Measurements from ENCODE around the gene COIL. TPM values are rescaled to one million over a fixed set of nuclear protein-coding genes. Genes with fewer than 3 reads are reported as not detected.

The COIL gene
- total RNA-seq, 1 experiment from 2014 or later = 31.2 TPM

DNA sequence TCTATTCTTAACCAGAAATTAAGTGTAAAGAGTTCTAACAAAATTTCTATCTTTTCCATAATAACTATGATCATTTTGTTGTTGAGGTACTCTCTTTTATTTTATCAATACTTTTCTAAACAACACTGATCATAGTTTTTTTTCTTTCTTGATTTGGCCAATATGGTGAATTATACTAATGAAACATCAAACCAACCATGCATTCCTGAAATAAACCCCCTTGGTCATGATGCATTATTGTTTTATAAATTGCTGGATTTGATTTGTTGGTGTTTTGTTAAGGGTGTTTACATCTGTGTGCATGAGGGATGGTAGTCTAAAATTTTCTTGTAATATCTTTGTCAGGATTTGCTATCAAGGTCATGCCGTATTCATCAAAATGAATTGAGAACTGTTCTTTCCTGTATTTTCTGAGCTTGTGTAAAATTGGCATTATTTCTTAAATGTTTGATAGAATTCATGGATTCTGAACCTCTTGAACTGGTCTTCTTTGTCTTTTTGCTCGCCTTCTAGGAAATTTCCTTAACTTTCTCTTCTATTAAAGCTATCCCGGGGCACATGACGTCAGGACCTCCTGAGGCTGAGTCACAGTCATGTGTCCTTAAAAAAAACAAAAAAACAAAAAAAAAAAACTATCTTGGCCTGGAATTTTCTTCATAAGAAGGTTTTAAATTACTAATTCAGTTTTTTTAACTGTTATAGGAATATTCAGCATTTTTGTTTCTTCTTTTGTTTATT, 43.1 kb downstream of the COIL start:
- Histone ChIP-seq H4K20me1 (ENCODE audit: insufficient read depth) (no peaks in the 10 kb centered on the region), H2AFZ (ENCODE audit: low read depth, low read length, poor library complexity, severe bottlenecking) (no peak overlapping the region), H3K27ac (ENCODE audit: low read depth, low read length) (no peak overlapping the region), H3K36me3 (ENCODE audit: control insufficient read depth in 1 of 2, insufficient read depth in 2 of 2, low read length in 2 of 2) (no peaks in the 10 kb centered on the region), H3K27me3 (ENCODE audit: insufficient read depth, low read length) (no peaks in the 10 kb centered on the region), H3K4me2 (ENCODE audit: low read length) (no peak overlapping the region), H3K9me3 (ENCODE audit: control insufficient read depth in 1 of 2, insufficient read depth in 1 of 2, low read depth in 1 of 2, low read length in 2 of 2) (peaks cover 0 to 10% of the 10 kb centered on the region in 2 experiments; a peak in 1 of 4 replicates), H3K4me1 (ENCODE audit: control insufficient read depth in 1 of 2, insufficient read depth in 2 of 2, low read length in 2 of 2) (peaks cover 18 to 35% of the 10 kb centered on the region in 2 experiments), H3K79me2 (ENCODE audit: insufficient read depth, low read length) (peaks cover 22% of the 10 kb centered on the region), H3K9me2 (ENCODE audit: insufficient read depth) (no peaks in the 10 kb centered on the region), H3K4me3 (replicated peaks in 1 of 2; ENCODE audit: low read depth in 1 of 2, low read length in 2 of 2) (no peak overlapping the region), H3K9ac (ENCODE audit: low read length) (no peak overlapping the region)
- no TSS peak for BruUV-seq (replicated peaks)
- ChIA-PET CTCF (no interaction called here), RAD21 (ENCODE audit: low non-redundant PET in 1 of 2, low total read pairs in 2 of 2, uncharacterized antibody in 2 of 2, unreplicated experiment in 2 of 2) (no interaction called here), POLR2A (no interaction called here)
- DNase-seq (ENCODE audit: low read depth, low spot score) = no peak
- intact Hi-C loops (cut with micrococcal nuclease) = no loop called here
- ATAC-seq = no peak
- TF ChIP-seq, protein P1, sequence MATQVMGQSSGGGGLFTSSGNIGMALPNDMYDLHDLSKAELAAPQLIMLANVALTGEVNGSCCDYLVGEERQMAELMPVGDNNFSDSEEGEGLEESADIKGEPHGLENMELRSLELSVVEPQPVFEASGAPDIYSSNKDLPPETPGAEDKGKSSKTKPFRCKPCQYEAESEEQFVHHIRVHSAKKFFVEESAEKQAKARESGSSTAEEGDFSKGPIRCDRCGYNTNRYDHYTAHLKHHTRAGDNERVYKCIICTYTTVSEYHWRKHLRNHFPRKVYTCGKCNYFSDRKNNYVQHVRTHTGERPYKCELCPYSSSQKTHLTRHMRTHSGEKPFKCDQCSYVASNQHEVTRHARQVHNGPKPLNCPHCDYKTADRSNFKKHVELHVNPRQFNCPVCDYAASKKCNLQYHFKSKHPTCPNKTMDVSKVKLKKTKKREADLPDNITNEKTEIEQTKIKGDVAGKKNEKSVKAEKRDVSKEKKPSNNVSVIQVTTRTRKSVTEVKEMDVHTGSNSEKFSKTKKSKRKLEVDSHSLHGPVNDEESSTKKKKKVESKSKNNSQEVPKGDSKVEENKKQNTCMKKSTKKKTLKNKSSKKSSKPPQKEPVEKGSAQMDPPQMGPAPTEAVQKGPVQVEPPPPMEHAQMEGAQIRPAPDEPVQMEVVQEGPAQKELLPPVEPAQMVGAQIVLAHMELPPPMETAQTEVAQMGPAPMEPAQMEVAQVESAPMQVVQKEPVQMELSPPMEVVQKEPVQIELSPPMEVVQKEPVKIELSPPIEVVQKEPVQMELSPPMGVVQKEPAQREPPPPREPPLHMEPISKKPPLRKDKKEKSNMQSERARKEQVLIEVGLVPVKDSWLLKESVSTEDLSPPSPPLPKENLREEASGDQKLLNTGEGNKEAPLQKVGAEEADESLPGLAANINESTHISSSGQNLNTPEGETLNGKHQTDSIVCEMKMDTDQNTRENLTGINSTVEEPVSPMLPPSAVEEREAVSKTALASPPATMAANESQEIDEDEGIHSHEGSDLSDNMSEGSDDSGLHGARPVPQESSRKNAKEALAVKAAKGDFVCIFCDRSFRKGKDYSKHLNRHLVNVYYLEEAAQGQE (IDR thresholded peaks at IDR 0.05; ENCODE audit: low read depth) = no peak
- TF ChIP-seq, protein P2, sequence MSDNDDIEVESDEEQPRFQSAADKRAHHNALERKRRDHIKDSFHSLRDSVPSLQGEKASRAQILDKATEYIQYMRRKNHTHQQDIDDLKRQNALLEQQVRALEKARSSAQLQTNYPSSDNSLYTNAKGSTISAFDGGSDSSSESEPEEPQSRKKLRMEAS (IDR thresholded peaks at IDR 0.05) = no peak
- TF ChIP-seq, protein P3, sequence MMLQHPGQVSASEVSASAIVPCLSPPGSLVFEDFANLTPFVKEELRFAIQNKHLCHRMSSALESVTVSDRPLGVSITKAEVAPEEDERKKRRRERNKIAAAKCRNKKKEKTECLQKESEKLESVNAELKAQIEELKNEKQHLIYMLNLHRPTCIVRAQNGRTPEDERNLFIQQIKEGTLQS (IDR thresholded peaks at IDR 0.05) = no peak
- no peak for TF ChIP-seq YY1 (IDR thresholded peaks at IDR 0.05; ENCODE audit: extremely low read depth, insufficient replicate concordance, low read depth, low read length)
- TF ChIP-seq ELF1 (IDR thresholded peaks at IDR 0.05; ENCODE audit: borderline replicate concordance, low read depth) = no peak
- TF ChIP-seq TCF7L2 (IDR thresholded peaks at IDR 0.05; ENCODE audit: borderline replicate concordance, extremely low read depth, insufficient read depth, insufficient read length) = no peak
- no peak for TF ChIP-seq SIN3A (IDR thresholded peaks at IDR 0.05; ENCODE audit: low read depth)
- no peak for TF ChIP-seq CBX3 (IDR thresholded peaks at IDR 0.05; ENCODE audit: low read depth)
- no peak for TF ChIP-seq SRF (IDR thresholded peaks at IDR 0.05; ENCODE audit: low read depth)
- TF ChIP-seq FOSL1 (IDR thresholded peaks at IDR 0.05; ENCODE audit: low read depth) = no peak
- no peak for TF ChIP-seq EZH2 (IDR thresholded peaks at IDR 0.05)
- no peak for TF ChIP-seq EZH2phosphoT487 (IDR thresholded peaks at IDR 0.05; ENCODE audit: borderline replicate concordance)
- TF ChIP-seq ZNF274 (IDR thresholded peaks at IDR 0.05; ENCODE audit: low read depth, low read length) = no peak
- no peak for TF ChIP-seq RAD21 (IDR thresholded peaks at IDR 0.05; ENCODE audit: low read depth)
- TF ChIP-seq, protein P4, sequence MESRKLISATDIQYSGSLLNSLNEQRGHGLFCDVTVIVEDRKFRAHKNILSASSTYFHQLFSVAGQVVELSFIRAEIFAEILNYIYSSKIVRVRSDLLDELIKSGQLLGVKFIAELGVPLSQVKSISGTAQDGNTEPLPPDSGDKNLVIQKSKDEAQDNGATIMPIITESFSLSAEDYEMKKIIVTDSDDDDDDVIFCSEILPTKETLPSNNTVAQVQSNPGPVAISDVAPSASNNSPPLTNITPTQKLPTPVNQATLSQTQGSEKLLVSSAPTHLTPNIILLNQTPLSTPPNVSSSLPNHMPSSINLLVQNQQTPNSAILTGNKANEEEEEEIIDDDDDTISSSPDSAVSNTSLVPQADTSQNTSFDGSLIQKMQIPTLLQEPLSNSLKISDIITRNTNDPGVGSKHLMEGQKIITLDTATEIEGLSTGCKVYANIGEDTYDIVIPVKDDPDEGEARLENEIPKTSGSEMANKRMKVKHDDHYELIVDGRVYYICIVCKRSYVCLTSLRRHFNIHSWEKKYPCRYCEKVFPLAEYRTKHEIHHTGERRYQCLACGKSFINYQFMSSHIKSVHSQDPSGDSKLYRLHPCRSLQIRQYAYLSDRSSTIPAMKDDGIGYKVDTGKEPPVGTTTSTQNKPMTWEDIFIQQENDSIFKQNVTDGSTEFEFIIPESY (IDR thresholded peaks at IDR 0.05; ENCODE audit: extremely low read depth, insufficient replicate concordance, low read length) = no peak
- no peak for TF ChIP-seq CEBPB (IDR thresholded peaks at IDR 0.05; ENCODE audit: low read depth)
- TF ChIP-seq, protein P5, sequence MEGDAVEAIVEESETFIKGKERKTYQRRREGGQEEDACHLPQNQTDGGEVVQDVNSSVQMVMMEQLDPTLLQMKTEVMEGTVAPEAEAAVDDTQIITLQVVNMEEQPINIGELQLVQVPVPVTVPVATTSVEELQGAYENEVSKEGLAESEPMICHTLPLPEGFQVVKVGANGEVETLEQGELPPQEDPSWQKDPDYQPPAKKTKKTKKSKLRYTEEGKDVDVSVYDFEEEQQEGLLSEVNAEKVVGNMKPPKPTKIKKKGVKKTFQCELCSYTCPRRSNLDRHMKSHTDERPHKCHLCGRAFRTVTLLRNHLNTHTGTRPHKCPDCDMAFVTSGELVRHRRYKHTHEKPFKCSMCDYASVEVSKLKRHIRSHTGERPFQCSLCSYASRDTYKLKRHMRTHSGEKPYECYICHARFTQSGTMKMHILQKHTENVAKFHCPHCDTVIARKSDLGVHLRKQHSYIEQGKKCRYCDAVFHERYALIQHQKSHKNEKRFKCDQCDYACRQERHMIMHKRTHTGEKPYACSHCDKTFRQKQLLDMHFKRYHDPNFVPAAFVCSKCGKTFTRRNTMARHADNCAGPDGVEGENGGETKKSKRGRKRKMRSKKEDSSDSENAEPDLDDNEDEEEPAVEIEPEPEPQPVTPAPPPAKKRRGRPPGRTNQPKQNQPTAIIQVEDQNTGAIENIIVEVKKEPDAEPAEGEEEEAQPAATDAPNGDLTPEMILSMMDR (IDR thresholded peaks at IDR 0.05 in 2 of 3, conservative IDR thresholded peaks at IDR 0.05 in 1 of 3; ENCODE audit: borderline replicate concordance in 1 of 3, insufficient read depth in 1 of 3, low read depth in 2 of 3, low read length in 2 of 3) = no peak
- TF ChIP-seq SP1 (IDR thresholded peaks at IDR 0.05; ENCODE audit: low read depth) = no peak
